Activated CD4-positive, alpha-beta T cell treated with anti-CD3 and anti-CD28 coated beads, Interleukin-2, Interleukin-4, amounts not matched to agents 100 ng/mL and 50 ng/mL, durations not matched to agents 16 hours and 8 hours (primary cell): Measurements from ENCODE around the gene TTYH1.
A peak's percentile ranks its signal among the peaks of the same experiment; 100 is the strongest.
"Not testable (repeated sequence)": the region's sequence is repeated elsewhere in the genome, so short reads cannot be mapped to it uniquely, and the experiment has no call there.

ENCODE experiments used
- DNase-seq: peaks from one replicate; pipeline ENCODE4 v3.0.0-alpha.2; 2020; ENCODE audit warnings: low spot score

The TTYH1 gene

GRCh38 chr19:54461210-54461609 is 45.9 kb downstream of the TTYH1 start:
- DNase-seq = no peak

DNA sequence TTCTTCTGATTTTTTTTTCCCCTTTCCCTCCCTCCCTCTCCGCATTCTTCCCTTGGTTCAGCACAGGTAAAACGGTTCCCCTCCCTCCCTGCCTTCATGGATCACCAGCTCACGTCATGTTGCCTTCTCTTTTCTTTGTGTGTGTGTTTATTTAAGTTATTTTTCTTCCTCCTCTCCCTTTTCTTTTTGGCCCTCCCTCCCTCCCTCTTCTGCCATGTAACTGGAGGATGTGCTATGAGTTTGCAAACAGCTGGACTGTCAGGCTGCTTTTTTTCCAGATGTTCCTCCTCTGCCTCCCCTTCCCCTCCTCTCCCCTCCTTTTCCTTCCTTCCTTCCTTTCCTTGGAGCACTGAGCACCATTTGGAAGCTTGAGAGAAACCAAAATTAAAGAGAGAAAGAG is 46.3 kb downstream of the TTYH1 start:
- no peak for DNase-seq

GRCh38 chr19:54462047-54462654 is 46.9 kb downstream of the TTYH1 start:
- DNase-seq = no peak

DNA sequence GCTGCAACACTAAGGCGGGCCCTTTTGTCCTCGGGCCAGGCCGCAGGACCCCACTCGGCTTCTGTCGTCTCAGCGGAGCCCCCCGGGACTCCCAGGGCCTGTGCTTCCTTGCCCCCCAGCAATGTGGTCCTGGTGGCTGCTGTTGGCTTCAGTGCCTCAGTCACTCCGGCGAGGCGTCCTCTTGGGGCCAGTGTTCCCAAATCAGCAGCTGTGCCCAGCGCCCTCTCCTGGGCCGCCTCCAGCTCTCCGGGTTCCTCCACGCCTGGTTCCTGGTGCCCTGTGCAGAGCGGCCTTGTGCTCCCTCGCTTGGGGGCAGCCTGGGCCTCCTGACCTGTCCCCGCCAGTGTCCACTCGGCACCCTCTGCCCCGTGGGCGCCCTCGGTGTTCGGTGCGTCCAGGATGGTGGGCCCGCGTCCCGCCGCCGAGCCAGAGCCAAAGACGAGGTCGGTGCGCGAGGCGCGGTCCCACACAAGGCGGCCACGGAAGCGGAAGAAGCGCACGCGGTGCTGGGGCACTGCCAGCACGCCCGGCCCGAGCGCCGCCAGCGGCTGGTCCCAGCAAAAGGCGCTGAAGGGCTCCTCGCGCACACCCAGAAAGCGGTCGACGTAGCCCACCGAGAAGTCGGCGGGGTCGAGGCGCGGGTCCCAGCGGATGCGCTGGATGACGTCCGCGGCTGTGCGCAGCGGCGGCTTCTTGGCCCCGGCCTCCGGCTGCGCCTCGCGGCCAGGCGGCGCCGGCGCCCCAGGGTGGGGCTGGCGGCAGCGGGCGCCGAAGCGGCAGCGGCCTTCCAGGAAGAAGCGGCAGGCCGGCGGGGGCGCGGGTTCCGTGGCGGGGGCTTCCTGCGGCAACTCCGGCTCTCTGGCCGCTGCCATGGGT is 47.6 kb downstream of the TTYH1 start:
- DNase-seq = peak; percentile 54

DNA sequence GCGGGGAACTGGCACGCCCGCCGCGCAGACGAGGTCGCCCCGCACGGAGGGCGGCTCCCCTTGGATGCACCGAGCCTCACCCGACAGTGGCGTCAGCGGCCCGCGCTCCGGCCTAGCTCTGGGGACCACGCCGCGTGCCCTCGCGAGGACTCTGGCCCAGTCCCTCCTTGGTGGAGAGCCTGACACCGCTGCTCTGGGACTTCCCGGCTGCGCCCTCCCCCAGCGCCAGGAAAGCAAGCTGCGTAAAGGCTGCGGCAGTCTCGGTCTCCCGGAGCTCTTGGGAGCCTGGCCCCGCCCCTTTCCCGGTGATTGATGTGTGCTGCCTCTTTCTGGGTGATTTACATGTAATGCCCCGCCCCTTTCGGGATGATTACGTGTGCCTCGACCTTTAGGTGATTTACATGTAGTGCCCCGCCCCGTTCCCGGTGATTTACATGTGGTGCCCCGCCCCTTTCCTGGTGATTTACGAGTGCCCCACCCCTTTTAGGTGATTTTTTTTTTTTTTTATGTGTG is 48.3 kb downstream of the TTYH1 start, which contains the start of gene LENG9:
Gene LENG9, minus strand, starts transcription at position 248 of the 513 bp plus-strand sequence. CDS start 252 bp downstream, outside the sequence.
- peak; percentile 98 for DNase-seq

- DNase-seq = peak; percentile 88
Measured at GRCh38 chr19:54464044-54464629, 48.9 kb downstream of the TTYH1 start.

DNA sequence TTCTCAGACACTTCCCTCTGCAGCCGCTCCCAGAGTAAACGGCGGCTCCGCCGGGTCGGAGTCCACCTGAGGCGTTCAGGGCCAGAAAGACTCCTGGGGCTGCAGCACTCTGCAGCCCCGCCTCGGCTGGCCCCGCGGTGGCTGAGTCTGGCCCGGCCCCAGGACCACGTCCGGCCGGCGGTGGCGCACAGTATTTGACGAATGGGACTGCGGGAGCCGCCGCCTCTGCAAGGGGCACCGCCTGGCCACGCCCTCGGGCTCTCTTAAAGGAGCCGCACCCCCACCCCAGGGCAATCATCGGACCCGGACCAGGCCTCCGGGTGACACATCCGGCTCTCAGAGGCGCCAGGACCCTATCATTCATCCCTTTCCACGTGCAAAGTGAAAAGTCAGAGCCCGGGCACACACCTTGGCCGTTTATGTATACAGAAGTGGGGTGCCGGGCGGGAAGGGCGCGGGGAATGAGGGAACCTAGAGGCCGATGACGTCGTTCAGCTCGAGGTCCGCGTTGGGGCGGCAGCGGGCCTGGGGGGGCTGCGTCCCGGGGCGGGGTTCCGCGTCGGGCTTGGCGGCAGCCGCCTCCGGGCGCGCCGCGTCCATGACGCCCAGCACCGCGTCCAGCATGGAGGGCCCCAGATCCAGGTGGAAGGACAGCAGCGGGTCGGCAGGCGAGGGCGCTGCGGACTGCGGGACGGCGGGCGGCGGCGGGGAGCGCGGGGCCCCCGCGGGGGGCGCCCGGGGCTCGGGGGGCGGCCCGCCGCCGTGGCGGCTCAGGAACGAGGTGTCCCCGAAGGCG is 49.6 kb downstream of the TTYH1 start:
- peak; percentile 88 for DNase-seq

DNA sequence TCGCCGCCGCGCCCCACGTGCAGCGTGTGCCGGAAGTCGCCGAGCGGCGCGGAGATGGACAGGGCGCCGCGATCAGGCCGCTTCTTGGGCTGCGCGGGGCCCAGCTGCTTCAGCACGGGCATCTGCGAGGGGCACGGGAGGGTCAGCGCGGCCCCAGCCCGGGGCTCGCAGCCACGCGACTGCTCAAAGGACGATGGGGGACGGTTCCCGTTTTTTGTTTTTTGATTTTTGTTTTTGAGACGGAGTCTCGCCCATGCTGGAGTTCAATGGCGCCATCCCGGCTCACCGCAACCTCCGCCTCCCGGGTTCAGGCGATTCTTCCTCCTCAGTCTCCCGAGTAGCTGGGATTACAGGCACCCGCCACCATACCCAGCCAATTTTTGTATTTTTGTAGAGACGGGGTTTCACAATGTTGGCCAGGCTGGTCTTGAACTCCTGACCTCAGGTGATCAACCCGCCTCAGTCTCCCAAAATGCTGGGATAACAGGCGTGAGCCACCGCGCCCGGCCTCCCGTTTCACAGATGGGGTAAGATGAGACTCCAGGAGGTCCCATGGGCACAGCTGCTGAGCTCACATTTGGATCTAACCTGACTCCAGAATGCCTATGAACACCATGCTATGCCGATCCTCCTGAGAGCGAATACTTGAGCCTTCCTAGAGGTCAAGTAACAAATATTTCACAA is 50.3 kb downstream of the TTYH1 start:
- no peak for DNase-seq

GRCh38 chr19:54466110-54466480 is 50.8 kb downstream of the TTYH1 start:
- DNase-seq = not testable (repeated sequence)

GRCh38 chr19:54469496-54469934 is 54.3 kb downstream of the TTYH1 start:
- DNase-seq = no peak

GRCh38 chr19:54470276-54470887 is 55.1 kb downstream of the TTYH1 start:
- no peak for DNase-seq

- DNase-seq = no peak
Measured at GRCh38 chr19:54470991-54471782, 55.9 kb downstream of the TTYH1 start.

GRCh38 chr19:54473071-54473891 is 58.0 kb downstream of the TTYH1 start, which contains the start of gene CDC42EP5:
Gene CDC42EP5, minus strand, starts transcription at chr19:54473296. Its CDS starts 7,749 bp downstream, at chr19:54465547.
- DNase-seq = no peak

DNA sequence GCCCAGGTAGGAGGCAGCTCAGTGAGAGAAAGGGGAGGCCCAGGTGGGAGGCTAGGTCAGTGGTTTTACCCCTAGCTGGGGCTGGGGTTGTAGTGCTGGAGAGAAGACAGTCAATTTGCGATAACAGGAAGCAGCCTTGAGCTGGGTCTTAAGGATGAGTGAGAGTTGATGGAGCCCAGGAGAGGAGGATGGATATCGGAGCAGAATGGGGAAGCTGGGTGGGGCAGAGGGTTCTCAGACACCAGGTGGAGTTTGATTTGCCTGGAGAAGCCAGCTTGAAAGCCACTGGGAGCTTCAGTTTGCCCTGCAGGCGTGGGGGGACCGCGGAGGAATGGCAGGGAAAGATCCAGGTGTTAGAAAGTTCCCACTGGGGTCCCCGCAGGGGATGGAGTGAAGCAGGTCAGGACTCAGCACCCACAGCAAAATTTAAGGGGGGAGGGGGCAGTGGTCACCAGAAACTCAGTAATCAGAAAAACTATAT is 58.7 kb downstream of the TTYH1 start:
- DNase-seq = no peak

- DNase-seq = no peak
Measured at GRCh38 chr19:54475706-54476105, 60.4 kb downstream of the TTYH1 start.

DNA sequence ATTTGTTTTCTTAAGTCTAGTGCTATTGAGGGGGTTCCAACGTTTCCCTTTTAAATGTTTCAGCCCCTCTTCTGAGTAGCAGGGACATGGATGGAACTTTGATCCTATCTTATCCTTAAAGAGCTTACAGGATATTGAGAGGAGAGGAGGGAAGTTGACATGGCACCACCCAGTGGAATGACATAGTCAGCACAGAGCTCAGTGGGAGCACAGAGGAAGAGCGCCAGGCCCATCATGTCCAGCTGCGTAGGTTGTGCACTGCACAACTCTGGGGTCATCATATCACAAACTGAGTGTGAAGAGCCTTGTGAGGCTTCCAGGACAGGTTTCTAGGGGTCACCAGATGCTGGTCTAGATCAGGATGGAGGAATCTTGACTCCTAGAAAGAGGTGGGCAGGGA is 62.4 kb downstream of the TTYH1 start:
- no peak for DNase-seq

DNA sequence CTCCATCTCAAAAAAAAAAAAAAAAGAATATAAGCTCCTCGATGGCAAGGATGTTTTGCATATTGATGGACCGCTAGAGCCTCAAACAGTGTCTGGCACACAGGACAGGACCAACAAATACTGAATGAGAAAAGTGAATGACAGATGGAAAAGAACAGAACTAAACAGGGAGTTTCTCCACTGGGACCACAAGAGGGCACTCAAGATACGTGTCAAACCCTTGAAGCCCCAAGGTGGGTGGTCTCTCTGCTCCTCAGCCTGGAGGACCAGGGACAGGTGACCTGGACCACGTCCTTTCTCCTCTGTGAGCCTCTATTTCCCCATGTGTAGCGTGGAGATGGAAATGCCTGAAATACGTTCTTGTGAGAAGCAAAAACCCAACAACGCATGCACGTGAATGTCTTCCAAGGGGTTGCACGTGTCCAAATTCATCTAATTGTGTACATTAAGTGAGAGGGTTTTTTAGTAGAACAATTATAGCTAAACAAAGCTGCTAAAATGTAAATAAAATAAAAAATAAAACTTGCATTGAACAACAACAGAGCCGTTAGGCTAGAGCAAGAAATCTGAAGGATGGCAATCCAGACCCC is 63.5 kb downstream of the TTYH1 start:
- DNase-seq = peak; percentile 31

GRCh38 chr19:54480051-54480450 is 64.8 kb downstream of the TTYH1 start:
- DNase-seq = no peak
